Left ventricle myocardium superior (tissue), 1 donor: ENCODE data around the gene EXOSC1. TPM values are rescaled to one million over a fixed set of nuclear protein-coding genes. Genes with fewer than 3 reads are reported as not detected.
A peak's percentile ranks its signal among the peaks of the same experiment; 100 is the strongest.
"Not testable (repeated sequence)": the region's sequence is repeated elsewhere in the genome, so short reads cannot be mapped to it uniquely, and the experiment has no call there.

Source experiments
- ATAC-seq: fragments of 200-7000 bp; cut with Tn5 transposase; one replicate; pipeline ENCODE4 v1.9.1; 2020; ENCODE audit warnings: mild to moderate bottlenecking, moderate library complexity
- DNase-seq: peaks from one replicate; pipeline ENCODE4 v3.0.0-alpha.2; 2020
- intact Hi-C: fragments of 100-400 bp; cut with micrococcal nuclease; formaldehyde crosslinking; loops from one replicate; pipeline ENCODE4 v1.11.0; 2022
- total RNA-seq: library from RNA; stranded (reverse); fragmentation: NEBNext Ultra II Directional; extraction: Animal tissue kit (Norgen Biotek cat#: 25700); gene quantifications from one replicate; pipeline ENCODE4 v1.2.1, GENCODE V29; 2021
- donor health status: DM: no; HTN: yes; CAD: no; lungs with severe emphysema.

The EXOSC1 gene
- total RNA-seq, 1 donor from 2014 or later, result 14.7 TPM

GRCh38 chr10:97425964-97426775 is 19.6 kb downstream of the EXOSC1 start, which contains the start of gene PGAM1:
Gene PGAM1 (plus strand): TSS chr10:97426191. CDS start chr10:97426308, 117 bp downstream.
- intact Hi-C loops, result no loop called here
- DNase-seq, result peak; percentile 97
- ATAC-seq, result peak; percentile 97

- DNase-seq, intact Hi-C loops, ATAC-seq: not testable (repeated sequence)
Observed at GRCh38 chr10:97423757-97424098, 22.1 kb downstream of the EXOSC1 start.

GRCh38 chr10:97416565-97416964 is 29.2 kb downstream of the EXOSC1 start:
- DNase-seq, result no peak
- intact Hi-C loops, result no loop called here
- ATAC-seq, result no peak

GRCh38 chr10:97412891-97413304 is 32.9 kb downstream of the EXOSC1 start:
- no peak for ATAC-seq
- no peak for DNase-seq
- intact Hi-C loops, result no loop called here

GRCh38 chr10:97411406-97411805 is 34.4 kb downstream of the EXOSC1 start:
- no peak for DNase-seq
- no peak for ATAC-seq
- intact Hi-C loops, result no loop called here

- intact Hi-C loops, result no loop called here
- no peak for ATAC-seq
- no peak for DNase-seq
Observed at GRCh38 chr10:97408496-97408992, 37.3 kb downstream of the EXOSC1 start.

- intact Hi-C loops, result no loop called here
- DNase-seq (no peak), ATAC-seq (no peak)
Observed at GRCh38 chr10:97407952-97408248, 37.9 kb downstream of the EXOSC1 start.

GRCh38 chr10:97407211-97407951 is 38.4 kb downstream of the EXOSC1 start:
- intact Hi-C loops, result no loop called here
- ATAC-seq (peak; percentile 92), DNase-seq (peak; percentile 44)

GRCh38 chr10:97406483-97406882 is 39.3 kb downstream of the EXOSC1 start:
- ATAC-seq, DNase-seq, intact Hi-C loops: not testable (repeated sequence)

- no peak for DNase-seq
- no peak for ATAC-seq
- intact Hi-C loops, result no loop called here
Observed at GRCh38 chr10:97406064-97406463, 39.7 kb downstream of the EXOSC1 start.

- ATAC-seq (no peak), DNase-seq (no peak)
- intact Hi-C loops, result no loop called here
Observed at GRCh38 chr10:97404044-97404443, 41.8 kb downstream of the EXOSC1 start.

- intact Hi-C loops, result no loop called here
- no peak for ATAC-seq
- no peak for DNase-seq
Observed at GRCh38 chr10:97401455-97401919, 44.3 kb downstream of the EXOSC1 start.

- peak; percentile 98 for ATAC-seq
- intact Hi-C loops, result no loop called here
- peak; percentile 62 for DNase-seq
Observed at GRCh38 chr10:97400665-97401454, 44.9 kb downstream of the EXOSC1 start, which contains the start of gene RRP12. Gene RRP12 (minus strand): TSS chr10:97401340. CDS start chr10:97401231, 109 bp downstream.

- peak; percentile 51 for ATAC-seq
- no peak for DNase-seq
- intact Hi-C loops, result no loop called here
Observed at GRCh38 chr10:97399843-97400545, 45.8 kb downstream of the EXOSC1 start.

- no peak for ATAC-seq
- no peak for DNase-seq
- intact Hi-C loops, result no loop called here
Observed at GRCh38 chr10:97396056-97396455, 49.8 kb downstream of the EXOSC1 start.

GRCh38 chr10:97393034-97393573 is 52.7 kb downstream of the EXOSC1 start:
- no peak for DNase-seq
- intact Hi-C loops, result no loop called here
- ATAC-seq, result no peak

- intact Hi-C loops, result no loop called here
- ATAC-seq (no peak), DNase-seq (no peak)
Observed at GRCh38 chr10:97390091-97390490, 55.7 kb downstream of the EXOSC1 start.

GRCh38 chr10:97388152-97388551 is 57.7 kb downstream of the EXOSC1 start:
- DNase-seq (peak; percentile 41), ATAC-seq (peak; percentile 42)
- intact Hi-C loops, result no loop called here
